K562 (cell line): ENCODE measurements around the gene MSN. TPM values are rescaled to one million over a fixed set of nuclear protein-coding genes. Genes with fewer than 3 reads are reported as not detected.

ENCODE experiments used
- CBFA2T3 ChIP-seq: fragments of 450-650 bp; IDR thresholded peaks from 2 replicates; pipeline ENCODE4 v1.6.1; 2017
- CREM ChIP-seq: IDR thresholded peaks from 2 replicates; pipeline ENCODE4 v1.6.1; 2014; ENCODE audit warnings: antibody characterized with exemption, low read depth
- DACH1 ChIP-seq: fragments of 450-650 bp; IDR thresholded peaks from 2 replicates; pipeline ENCODE4 v1.6.1; 2018; ENCODE audit not compliant: partially characterized antibody
- DEAF1 ChIP-seq: fragments of 450-650 bp; formaldehyde crosslinking; IDR thresholded peaks from 2 replicates; pipeline ENCODE4 v1.4.0; 2020; ENCODE audit warnings: mild to moderate bottlenecking, moderate library complexity
- FOXA3 ChIP-seq, 2 experiments: fragments of 450-650 bp in 1 of 2; sonication (generic) in 1 of 2; formaldehyde crosslinking; IDR thresholded peaks in 1 of 2; conservative IDR thresholded peaks in 1 of 2; 2 replicates each; pipeline versions ENCODE4 v1.4.0 to v1.8.0; 2020 to 2022; ENCODE audit warnings: mild to moderate bottlenecking in 2 of 2, missing genetic modification reagents in 1 of 2
- FOXJ3 ChIP-seq: sonication (generic); formaldehyde crosslinking; IDR thresholded peaks from 2 replicates; pipeline ENCODE4 v1.4.0; 2020; ENCODE audit warnings: mild to moderate bottlenecking, missing genetic modification reagents
- HOMEZ ChIP-seq: fragments of 250-450 bp; sonication (Bioruptor Pico); IDR thresholded peaks from 2 replicates; pipeline ENCODE4 v1.4.0; 2020; ENCODE audit warnings: mild to moderate bottlenecking, moderate library complexity
- NR2F6 ChIP-seq: fragments of 450-650 bp; formaldehyde crosslinking; IDR thresholded peaks from 2 replicates; pipeline ENCODE4 v1.4.0; 2020; ENCODE audit warnings: mild to moderate bottlenecking
- POLR2A ChIP-seq: fragments of 450-650 bp; conservative IDR thresholded peaks from 2 replicates; pipeline ENCODE4 v1.6.1; 2016
- RFX7 ChIP-seq: fragments of 250-450 bp; sonication (Bioruptor Pico); IDR thresholded peaks from 2 replicates; pipeline ENCODE4 v1.5.1; 2021; ENCODE audit warnings: mild to moderate bottlenecking
- TCF15 ChIP-seq: fragments of 250-450 bp; sonication (Bioruptor Pico); IDR thresholded peaks from 2 replicates; pipeline ENCODE4 v1.8.0; 2022; ENCODE audit warnings: moderate library complexity, mild to moderate bottlenecking, inconsistent platforms
- ZFP36 ChIP-seq: fragments of 150-350 bp; IDR thresholded peaks from 2 replicates; pipeline ENCODE4 v1.6.1; 2018; ENCODE audit warnings: low read length, low read depth; ENCODE audit not compliant: partially characterized antibody
- ZNF551 ChIP-seq: fragments of 250-450 bp; sonication (Bioruptor Pico); IDR thresholded peaks from 2 replicates; pipeline ENCODE4 v1.5.0; 2021; ENCODE audit warnings: mild to moderate bottlenecking, moderate library complexity
- ZNF592 ChIP-seq: fragments of 450-650 bp; IDR thresholded peaks from 2 replicates; pipeline ENCODE4 v1.6.1; 2017; ENCODE audit warnings: antibody characterized with exemption, mild to moderate bottlenecking
- ZNF785 ChIP-seq: fragments of 250-450 bp; sonication (Bioruptor Pico); IDR thresholded peaks from 2 replicates; pipeline ENCODE4 v1.4.0; 2020; ENCODE audit warnings: mild to moderate bottlenecking
- polyA plus RNA-seq, 8 experiments: library from polyadenylated mRNA; depleted of rRNA in 4 of 8; stranded (reverse) in 5 of 8; unstranded in 3 of 8; fragments of >200 nt; fragmentation: Nextera tagmentation in 2 of 8; fragmentation: Illumina TruSeq in 1 of 8; extraction: Ambion mirVana in 2 of 8; extraction: Trizol in 1 of 8; gene quantifications; 2 replicates each; pipeline versions ENCODE4 v1.2.1 to v1.2.3, GENCODE V29; 2011 to 2014; ENCODE audit warnings: inconsistent platforms in 1 of 8, missing spikeins in 1 of 8
- total RNA-seq, 7 experiments: library from RNA; depleted of rRNA in 6 of 7; stranded (reverse); fragments of >200 nt in 6 of 7; fragmentation: Illumina TruSeq in 2 of 7; extraction: Trizol in 2 of 7; gene quantifications; 2 replicates each; pipeline versions ENCODE4 v1.2.1 to v1.2.3, GENCODE V29; 2011 to 2021; ENCODE audit warnings: low replicate concordance in 1 of 7
- TF ChIP-seq, protein P1 (sequence below): fragments of 450-650 bp; IDR thresholded peaks from one replicate; pipeline ENCODE4 v1.6.1; 2018; ENCODE audit warnings: mild to moderate bottlenecking, moderate library complexity; ENCODE audit not compliant: partially characterized antibody
- TF ChIP-seq, protein P2 (sequence below), 2 experiments: fragments of 450-650 bp in 1 of 2; sonication (generic) in 1 of 2; formaldehyde crosslinking in 1 of 2; IDR thresholded peaks in 1 of 2; conservative IDR thresholded peaks in 1 of 2; 2 replicates each; pipeline versions ENCODE4 v1.6.1 to v1.8.1; 2016 to 2023; ENCODE audit warnings: mild to moderate bottlenecking in 2 of 2, moderate library complexity in 2 of 2, inconsistent platforms in 1 of 2, missing genetic modification reagents in 1 of 2

Gene MSN
- total and polyA plus RNA-seq, 9 of the 15 experiments (the other 6 are each of a cell fraction or from before 2014, with no cell fraction given), result 128 to 486 (median 237) TPM

GRCh38 chrX:65668377-65669310 lies 1.2 kb downstream of the MSN start (continued):
- TF ChIP-seq, protein P1, sequence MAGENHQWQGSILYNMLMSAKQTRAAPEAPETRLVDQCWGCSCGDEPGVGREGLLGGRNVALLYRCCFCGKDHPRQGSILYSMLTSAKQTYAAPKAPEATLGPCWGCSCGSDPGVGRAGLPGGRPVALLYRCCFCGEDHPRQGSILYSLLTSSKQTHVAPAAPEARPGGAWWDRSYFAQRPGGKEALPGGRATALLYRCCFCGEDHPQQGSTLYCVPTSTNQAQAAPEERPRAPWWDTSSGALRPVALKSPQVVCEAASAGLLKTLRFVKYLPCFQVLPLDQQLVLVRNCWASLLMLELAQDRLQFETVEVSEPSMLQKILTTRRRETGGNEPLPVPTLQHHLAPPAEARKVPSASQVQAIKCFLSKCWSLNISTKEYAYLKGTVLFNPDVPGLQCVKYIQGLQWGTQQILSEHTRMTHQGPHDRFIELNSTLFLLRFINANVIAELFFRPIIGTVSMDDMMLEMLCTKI, result no peak
- TF ChIP-seq RFX7 (no peak), CREM (no peak), ZNF592 (peak; percentile 70; the same call in 1 of the 2 replicates), ZNF785 (no peak), FOXJ3 (CRISPR knock-in tag) (no peak), TCF15 (CRISPR knock-in tag) (no peak), FOXA3 (CRISPR knock-in tag; conservative IDR thresholded peaks at IDR 0.05 in 1 of 2, IDR thresholded peaks at IDR 0.05 in 1 of 2) (no peak), HOMEZ (CRISPR knock-in tag) (no peak), DEAF1 (CRISPR knock-in tag) (no peak), CBFA2T3 (no peak), NR2F6 (CRISPR knock-in tag) (no peak), DACH1 (no peak), ZFP36 (no peak), ZNF551 (CRISPR knock-in tag) (no peak), POLR2A (peak; percentile 66)
- TF ChIP-seq, protein P2, sequence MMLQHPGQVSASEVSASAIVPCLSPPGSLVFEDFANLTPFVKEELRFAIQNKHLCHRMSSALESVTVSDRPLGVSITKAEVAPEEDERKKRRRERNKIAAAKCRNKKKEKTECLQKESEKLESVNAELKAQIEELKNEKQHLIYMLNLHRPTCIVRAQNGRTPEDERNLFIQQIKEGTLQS (IDR thresholded peaks at IDR 0.05), result no peak
- TF ChIP-seq, protein P2 (CRISPR knock-in tag; conservative IDR thresholded peaks at IDR 0.05), result no peak
